COLO668 (cell line): ENCODE measurements around the gene DPM1.
A peak's percentile ranks its signal among the peaks of the same experiment; 100 is the strongest.

ENCODE experiments used
- DNase-seq: peaks from one replicate; lab custom pipeline; 2025; ENCODE audit not compliant: unreplicated experiment; lab: John Stamatoyannopoulos, UW

DPM1 gene

DNA sequence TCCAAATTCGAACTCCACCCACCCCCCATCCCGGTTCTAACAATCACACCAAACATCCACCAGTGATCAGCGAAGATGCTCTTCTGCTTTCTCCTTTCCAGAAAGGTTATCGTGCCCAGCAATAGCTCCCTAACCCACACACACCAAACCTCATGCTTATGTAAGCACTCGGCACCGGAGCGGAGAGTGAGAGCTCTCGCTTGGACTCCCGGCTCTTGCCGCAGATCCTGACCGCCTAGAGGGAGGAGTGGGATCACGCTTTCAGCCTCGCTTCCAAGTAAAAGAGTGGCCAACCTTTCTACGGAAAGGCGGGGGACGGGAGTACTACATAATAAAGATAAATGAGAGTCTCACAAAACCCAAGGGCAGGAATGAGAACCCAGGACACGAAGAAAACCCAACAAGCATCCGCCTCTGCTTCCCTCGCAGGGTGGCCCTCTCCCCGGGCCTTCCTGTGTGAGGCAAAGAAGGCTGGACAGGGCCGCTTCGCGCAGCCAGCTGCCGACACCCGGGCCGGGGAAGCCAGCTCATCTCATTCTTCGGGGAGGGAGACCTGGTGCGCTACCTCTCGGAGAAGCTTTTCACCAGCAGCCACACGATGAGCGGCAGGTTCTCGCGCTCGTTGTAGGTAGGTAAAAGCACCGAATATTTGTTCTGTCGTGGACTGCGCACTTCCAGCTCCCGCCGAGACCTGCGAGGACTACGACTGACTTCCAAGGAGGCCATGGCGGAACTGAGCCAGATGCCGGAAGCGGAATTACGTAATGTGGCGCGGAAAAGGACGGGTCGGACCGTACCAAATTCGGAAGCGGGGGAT lies at the start of gene DPM1:
Gene DPM1 (minus strand): TSS at position 735 of the 817 bp plus-strand sequence. CDS start 9 bp downstream, at position 726.
- DNase-seq = peak; percentile 89

DNA sequence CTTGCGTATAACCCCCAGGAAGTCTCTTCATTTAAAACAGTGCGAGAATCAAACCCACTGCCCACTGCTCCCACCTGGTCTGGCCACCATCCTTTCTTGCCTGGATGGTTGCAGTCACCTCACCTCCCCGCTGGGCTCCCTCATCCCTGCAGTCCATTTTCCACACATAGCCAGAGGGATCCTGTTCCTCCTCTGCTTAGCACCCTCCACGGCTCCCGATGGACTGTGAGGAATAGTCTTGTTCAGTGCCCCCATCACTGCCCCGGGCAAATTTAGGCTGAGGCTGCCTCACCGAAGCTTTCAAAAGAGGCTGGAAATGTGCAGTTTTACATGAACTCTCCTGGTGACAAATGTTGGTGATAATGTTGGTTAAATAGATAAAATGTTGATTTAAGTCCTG lies 46.9 kb upstream of the DPM1 start:
- no peak for DNase-seq

DNA sequence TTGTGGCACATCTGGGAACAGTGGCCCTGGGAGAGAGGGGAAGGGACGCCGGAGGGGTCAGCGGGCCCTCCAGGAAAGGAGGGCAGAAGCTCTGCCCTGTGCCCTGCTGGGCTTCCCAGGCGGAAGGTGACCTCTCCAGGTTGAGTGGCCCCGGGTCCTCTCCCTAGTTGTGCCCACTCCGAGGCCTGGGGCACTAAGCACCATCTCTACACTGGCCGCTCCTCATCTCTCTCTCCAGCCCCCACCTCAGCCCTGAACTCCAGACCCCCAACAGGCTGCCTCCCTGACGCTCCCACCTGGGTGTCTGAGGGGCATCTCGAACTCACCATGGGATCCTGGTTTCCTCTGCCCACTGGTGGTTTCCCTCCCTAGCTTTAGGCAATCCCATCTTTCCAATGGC lies 46.4 kb upstream of the DPM1 start:
- no peak for DNase-seq

DNA sequence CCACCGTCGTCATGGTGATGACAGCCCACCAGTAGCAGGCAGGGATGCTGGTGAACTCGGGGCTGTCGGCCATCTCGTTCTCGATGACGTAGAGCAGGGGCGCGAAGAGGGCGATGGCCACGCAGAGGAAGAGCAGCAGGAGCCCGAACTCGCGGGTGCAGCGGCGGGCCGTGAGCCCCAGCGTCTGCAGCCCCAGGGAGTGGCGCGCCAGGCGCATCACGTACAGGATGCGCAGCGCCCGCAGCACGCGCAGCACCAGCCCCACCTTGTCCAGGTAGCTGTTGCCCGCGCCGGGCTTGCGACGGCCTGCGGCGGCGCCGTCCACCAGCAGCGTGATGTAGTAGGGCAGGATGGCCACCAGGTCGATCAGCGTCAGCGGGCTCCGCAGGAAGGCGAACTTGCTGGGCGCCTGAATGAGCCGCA lies 46.0 kb upstream of the DPM1 start:
- no peak for DNase-seq

DNA sequence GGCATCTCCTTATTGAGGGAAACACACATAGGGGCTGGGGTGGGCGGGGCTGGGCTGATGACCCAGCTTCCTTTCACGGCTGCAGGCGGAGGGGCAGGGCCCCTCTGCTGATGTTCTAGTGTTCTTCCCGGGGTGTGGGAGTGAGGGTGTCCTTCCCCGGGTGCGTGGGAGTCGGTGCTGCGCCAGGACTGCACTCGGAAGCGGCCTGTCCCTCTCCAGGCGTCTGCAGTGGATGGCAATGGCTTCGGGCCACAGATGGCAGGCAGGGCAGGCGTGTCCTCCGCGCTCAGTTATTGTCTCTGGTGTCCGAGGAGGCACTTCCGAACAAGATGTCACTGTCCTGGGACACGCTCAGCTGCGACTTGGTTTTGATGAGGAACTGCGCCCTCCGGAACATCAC lies 45.4 kb upstream of the DPM1 start:
- no peak for DNase-seq

DNA sequence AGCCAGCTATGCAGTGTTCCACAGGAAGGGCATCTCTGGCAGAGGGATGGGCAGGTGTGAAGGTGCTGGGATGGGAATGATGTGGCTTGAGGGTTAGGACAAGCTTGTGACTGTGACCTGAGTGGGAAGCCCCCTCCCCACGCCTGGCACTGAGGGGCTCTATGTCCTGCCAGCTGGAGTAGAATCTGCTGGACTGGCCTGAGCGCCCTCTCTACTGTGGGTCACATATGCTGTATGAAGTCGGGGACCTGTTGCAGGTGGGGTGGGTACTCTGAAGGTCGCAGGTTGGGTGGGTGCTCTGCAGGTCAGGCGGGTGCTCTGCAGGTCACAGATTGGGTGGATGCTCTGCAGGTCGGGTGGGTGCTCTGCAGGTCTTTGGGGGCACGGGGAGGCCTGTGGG lies 44.3 kb upstream of the DPM1 start:
- no peak for DNase-seq

GRCh38 chr20:51001430-51002265 lies 43.3 kb upstream of the DPM1 start:
- DNase-seq = no peak

DNA sequence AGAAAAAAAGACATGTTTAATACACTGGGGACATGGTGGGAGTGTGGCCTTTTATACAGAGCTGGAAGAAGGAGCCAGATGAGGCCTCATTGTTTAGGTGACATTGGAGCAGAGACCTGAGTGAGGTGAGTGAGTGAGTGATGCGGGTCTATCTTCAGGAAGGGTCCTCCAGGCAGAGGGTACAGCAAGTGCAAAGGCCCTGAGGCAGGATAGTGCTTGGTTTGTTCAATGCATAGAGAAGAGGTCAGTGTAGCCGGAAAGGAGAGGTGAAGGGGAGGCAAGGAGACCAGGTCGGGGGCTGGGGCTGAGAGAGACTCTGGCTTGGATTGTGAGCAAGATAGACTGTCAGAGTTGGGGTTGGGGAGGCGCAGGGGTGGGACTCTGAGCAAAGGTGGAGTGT lies 41.0 kb upstream of the DPM1 start:
- no peak for DNase-seq

- DNase-seq = no peak
These were observed 38.9 kb upstream of the DPM1 start for GRCh38 chr20:50996901-50997865.

GRCh38 chr20:50995506-50995905 lies 37.2 kb upstream of the DPM1 start:
- no peak for DNase-seq

DNA sequence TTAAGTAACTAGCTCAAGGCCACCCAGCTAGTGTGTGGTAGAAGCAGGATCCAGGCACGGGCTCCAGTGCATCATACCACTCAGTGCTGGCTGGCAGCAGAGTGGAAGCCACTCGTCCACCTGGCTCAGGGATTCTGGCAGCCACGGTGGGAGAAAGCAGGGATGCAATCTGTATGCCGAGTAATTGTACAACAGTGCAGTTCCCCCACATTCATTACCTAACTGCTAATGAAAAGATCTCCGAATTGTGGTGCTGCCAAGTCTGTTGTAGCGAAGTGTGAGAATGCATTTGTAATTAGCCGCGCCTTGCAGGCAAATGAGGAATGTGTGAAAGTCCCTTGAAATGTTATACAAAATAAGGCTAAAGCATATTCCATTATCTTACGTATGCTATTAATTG lies 35.5 kb upstream of the DPM1 start:
- no peak for DNase-seq

DNA sequence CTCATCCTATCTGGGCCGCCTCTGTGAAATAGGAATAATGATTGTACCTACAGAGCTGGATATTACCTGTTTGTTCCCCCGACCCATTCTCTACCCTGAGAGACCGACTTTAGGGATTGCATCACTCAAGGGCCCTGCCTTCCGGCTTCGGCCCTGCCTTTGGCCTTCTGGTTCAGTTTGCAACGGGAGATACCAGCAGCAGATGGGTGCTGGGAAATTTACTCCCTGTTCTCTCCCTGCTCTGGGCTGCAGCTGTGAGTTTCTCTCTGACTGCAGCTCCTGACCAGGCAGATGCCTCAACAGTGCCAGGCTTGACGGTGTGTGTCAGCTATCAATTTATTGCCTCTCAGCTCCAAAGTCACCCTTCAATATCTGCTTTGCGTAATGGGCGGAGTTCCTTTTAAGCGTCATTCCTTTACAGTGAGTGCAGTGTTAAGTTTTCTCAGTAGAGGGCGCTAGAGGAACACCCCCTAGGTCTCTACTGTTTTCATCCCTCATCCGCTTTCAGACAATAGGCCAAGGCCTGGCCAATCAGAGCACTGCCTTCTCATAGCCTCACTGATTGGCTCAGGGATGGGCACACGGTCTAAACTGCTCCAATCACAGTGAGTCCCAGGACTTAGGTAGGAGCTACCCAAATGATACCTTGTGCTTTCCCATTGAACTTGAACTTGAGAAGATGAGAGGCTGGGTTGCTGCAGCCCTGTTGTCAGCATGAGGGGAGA lies 34.6 kb upstream of the DPM1 start:
- peak; percentile 27 for DNase-seq

- no peak for DNase-seq
These were observed 34.0 kb upstream of the DPM1 start for GRCh38 chr20:50992336-50992732.

DNA sequence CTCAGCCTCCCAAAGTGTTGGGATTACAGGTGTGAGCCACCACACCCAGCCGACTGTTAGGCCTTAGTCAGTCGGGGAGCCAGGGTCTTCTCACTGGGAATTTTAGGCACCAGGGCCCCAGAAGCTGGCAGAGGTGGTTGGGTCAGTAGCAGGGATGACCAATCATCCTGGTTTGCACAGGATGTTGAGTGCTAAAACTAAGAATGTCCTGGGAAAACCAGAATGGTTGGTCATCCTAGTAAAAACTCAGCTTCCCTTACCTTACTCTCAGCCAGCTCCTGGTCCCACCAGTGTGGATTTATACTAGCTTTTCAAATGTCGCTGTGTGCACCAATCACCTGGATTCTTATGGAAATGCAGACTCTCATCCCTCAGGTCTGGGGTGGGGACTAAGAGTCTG lies 32.7 kb upstream of the DPM1 start:
- DNase-seq = no peak

DNA sequence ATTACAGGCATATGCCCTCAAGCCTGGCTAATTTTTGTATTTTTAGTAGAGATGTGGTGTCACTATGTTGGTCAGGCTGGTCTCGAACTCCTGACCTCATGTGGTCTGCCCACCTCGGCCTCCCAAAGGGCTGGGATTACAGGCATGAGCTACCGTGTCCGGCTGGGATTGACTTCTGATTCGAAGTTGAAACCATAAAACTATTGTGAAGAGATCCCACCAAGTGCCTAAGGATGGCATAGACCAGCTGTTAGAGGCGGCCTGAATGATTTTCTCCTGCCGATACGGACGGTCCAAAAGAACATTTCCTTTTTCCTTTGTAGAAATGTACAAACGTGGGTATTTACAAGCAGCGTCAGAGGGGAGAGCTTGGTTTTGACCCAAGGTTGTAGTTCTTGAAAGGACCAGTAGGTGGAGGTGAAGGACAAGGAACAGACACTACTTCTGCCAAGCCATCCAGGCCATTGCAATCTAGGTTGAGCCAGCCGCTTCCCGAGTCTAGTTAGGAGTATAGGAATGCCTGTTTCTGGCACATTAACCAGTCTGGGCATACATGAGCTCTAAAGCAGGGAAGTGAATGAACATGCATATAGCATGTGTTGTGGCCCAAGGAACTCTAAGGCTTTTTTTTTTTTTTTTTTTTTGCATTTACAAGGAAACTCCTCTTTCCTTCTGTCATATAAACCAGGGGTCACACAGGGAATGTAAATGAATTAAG lies 29.3 kb upstream of the DPM1 start:
- peak; percentile 71 for DNase-seq

- no peak for DNase-seq
These were observed 25.0 kb upstream of the DPM1 start for GRCh38 chr20:50983321-50983720.

DNA sequence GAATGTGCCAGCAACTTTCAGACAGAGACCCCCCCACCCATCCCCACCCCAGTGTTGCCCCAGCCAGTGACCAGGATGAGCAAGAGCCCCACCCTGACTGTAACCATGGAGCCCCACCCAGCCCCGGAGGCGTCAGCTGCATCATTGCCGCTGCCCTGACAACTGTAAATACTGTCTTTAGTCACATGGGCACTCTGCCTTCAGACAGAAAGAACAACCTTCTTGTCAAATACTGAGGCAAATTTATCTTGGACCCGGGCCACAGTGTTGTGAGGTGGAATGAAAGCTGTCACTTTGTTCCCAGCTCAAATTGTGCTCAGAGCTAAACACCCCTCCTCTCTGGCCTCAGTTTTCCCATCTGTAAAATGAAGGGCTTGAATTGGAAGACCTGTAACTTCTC lies 24.0 kb upstream of the DPM1 start:
- DNase-seq = peak; percentile 41

DNA sequence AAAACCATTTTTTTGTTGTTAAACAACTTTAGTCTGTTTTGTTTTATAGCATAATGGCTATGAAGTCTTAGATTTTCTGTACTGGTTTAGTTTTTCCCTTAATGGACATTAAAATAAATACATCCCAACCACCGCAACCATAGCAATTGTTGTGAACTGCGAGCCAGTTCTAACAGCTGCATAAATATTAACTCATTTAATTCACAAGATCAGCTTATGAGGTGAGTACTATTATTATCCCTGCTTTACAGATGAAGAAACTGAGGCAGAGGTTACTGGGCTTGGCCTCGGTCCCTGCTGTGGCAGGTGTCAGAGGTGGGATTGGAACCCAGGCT lies 23.3 kb upstream of the DPM1 start:
- no peak for DNase-seq

DNA sequence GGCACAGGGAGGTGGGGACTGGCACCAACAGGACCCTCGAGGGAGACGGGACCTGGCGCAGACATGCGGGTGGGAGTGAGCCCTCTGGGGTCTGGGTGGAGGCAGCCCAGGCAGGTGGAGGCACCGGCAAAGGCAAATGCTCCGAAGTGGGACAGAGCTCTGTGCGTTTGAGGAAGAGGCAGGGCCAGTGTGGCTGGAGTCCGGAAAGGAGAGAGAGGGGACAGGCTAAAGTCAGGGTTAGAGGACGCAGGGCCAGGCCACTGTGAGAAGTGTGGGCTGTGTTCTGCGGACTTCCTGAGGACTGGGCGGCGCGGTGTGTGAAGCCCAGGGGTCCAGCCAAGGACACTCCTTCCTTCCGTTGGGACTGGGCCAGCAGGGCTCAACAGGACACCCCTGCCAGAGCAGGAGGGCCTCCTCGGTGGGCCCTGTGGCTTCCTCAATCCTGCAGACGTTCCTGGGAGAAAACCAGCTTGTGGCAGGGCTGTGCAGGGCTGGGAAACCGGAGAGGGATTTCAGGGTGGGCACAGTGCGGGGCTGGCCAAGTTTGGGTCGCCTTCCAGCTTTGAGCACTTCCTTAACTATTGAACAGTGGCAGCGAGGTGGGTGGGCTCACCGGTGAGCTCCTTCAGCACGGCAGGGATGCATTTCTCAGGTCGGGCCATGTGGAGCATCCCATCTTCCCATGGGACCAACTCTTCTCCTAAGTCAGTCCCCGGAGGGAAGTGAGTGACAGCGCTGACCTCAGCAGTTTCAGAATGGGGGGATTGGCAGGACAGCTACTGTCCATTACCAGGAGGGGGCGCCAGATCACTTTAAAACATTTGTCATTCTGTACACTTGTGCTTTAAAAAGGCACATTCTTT lies 22.8 kb upstream of the DPM1 start:
- peak; percentile 39 for DNase-seq
